NCI-H524 treated with DMSO at 0.1 percent for 48 hours (cell line): ENCODE results near the gene SCD5.

Experiments used
- DNase-seq: peaks from one replicate; lab custom pipeline; 2025; lab: John Stamatoyannopoulos, UW

Gene SCD5

GRCh38 chr4:82588771-82589270, 209.8 kb downstream of the SCD5 start:
- DNase-seq: no peak

GRCh38 chr4:82587826-82588540, 210.6 kb downstream of the SCD5 start:
- no peak for DNase-seq

- no peak for DNase-seq
Observed at GRCh38 chr4:82585690-82586435, 212.7 kb downstream of the SCD5 start.

GRCh38 chr4:82584931-82585330, 213.7 kb downstream of the SCD5 start:
- DNase-seq: no peak

GRCh38 chr4:82583897-82584587, 214.6 kb downstream of the SCD5 start:
- DNase-seq: no peak

- no peak for DNase-seq
Observed at GRCh38 chr4:82579932-82580331, 218.7 kb downstream of the SCD5 start.
